ENCODE results near the gene RNF19B.

RNF19B gene

GRCh38 chr1:32931760-32932159 lies 32.8 kb downstream of the RNF19B start:
- no peak for DNase-seq (ENCODE audit: low read depth in 1 of 2, low spot score in 1 of 2)
- no peak overlapping the region for H3K27ac ChIP-seq (replicated peaks)
- no peaks in the 10 kb centered on the region for H3K27me3 ChIP-seq (ENCODE audit: insufficient read depth, poor library complexity, severe bottlenecking)
- TF ChIP-seq SPI1 (IDR thresholded peaks at IDR 0.05; ENCODE audit: borderline replicate concordance, low read depth): no peak
- no peak for TF ChIP-seq GABPA (IDR thresholded peaks at IDR 0.05; ENCODE audit: low read depth)
- no peak for TF ChIP-seq CTCF (IDR thresholded peaks at IDR 0.05; ENCODE audit: insufficient read depth, low read length)
- TF ChIP-seq REST (IDR thresholded peaks at IDR 0.05; ENCODE audit: insufficient replicate concordance, low read depth): no peak
- no peak for TF ChIP-seq POLR2AphosphoS5 (IDR thresholded peaks at IDR 0.05; ENCODE audit: low read depth)
- no peak overlapping the region for H3K4me3 ChIP-seq (replicated peaks; ENCODE audit: insufficient read depth, low read length)

GRCh38 chr1:32929366-32929765 lies 35.2 kb downstream of the RNF19B start:
- H3K27ac ChIP-seq (replicated peaks): no peak overlapping the region
- DNase-seq (ENCODE audit: low read depth in 1 of 2, low spot score in 1 of 2): no peak
- H3K27me3 ChIP-seq (ENCODE audit: insufficient read depth, poor library complexity, severe bottlenecking): peaks cover 18% of the 10 kb centered on the region
- TF ChIP-seq GABPA (IDR thresholded peaks at IDR 0.05; ENCODE audit: low read depth) (no peak), CTCF (IDR thresholded peaks at IDR 0.05; ENCODE audit: insufficient read depth, low read length) (no peak), REST (IDR thresholded peaks at IDR 0.05; ENCODE audit: insufficient replicate concordance, low read depth) (no peak), POLR2AphosphoS5 (IDR thresholded peaks at IDR 0.05; ENCODE audit: low read depth) (no peak), SPI1 (IDR thresholded peaks at IDR 0.05; ENCODE audit: borderline replicate concordance, low read depth) (no peak)
- H3K4me3 ChIP-seq (replicated peaks; ENCODE audit: insufficient read depth, low read length): no peak overlapping the region

- no peak for TF ChIP-seq SPI1 (IDR thresholded peaks at IDR 0.05; ENCODE audit: borderline replicate concordance, low read depth)
- TF ChIP-seq GABPA (IDR thresholded peaks at IDR 0.05; ENCODE audit: low read depth): no peak
- Histone ChIP-seq H3K27me3 (ENCODE audit: insufficient read depth, poor library complexity, severe bottlenecking) (peaks cover 20% of the 10 kb centered on the region), H3K27ac (replicated peaks) (no peak overlapping the region), H3K4me3 (replicated peaks; ENCODE audit: insufficient read depth, low read length) (no peak overlapping the region)
- DNase-seq (ENCODE audit: low read depth in 1 of 2, low spot score in 1 of 2): no peak
Observed at GRCh38 chr1:32928715-32929114, 35.9 kb downstream of the RNF19B start.

GRCh38 chr1:32928285-32928684 lies 36.3 kb downstream of the RNF19B start:
- H3K27me3 ChIP-seq (ENCODE audit: insufficient read depth, poor library complexity, severe bottlenecking): peaks cover 24% of the 10 kb centered on the region
- DNase-seq (ENCODE audit: low read depth in 1 of 2, low spot score in 1 of 2): no peak
- TF ChIP-seq POLR2AphosphoS5 (IDR thresholded peaks at IDR 0.05; ENCODE audit: low read depth): no peak
- TF ChIP-seq SPI1 (IDR thresholded peaks at IDR 0.05; ENCODE audit: borderline replicate concordance, low read depth): no peak
- TF ChIP-seq GABPA (IDR thresholded peaks at IDR 0.05; ENCODE audit: low read depth): no peak
- no peak for TF ChIP-seq CTCF (IDR thresholded peaks at IDR 0.05; ENCODE audit: insufficient read depth, low read length)
- TF ChIP-seq REST (IDR thresholded peaks at IDR 0.05; ENCODE audit: insufficient replicate concordance, low read depth): no peak
- no peak overlapping the region for H3K4me3 ChIP-seq (replicated peaks; ENCODE audit: insufficient read depth, low read length)
- no peak overlapping the region for H3K27ac ChIP-seq (replicated peaks)

All from HL-60 (cell line).